Stimulated activated CD8-positive, alpha-beta memory T cell treated with anti-CD3 and anti-CD28 coated beads, Interleukin-2, amount 100 ng/mL, for 1 hour (primary cell): ENCODE results near the gene CD300LD.

Experiments used
- DNase-seq, 2 donors: peaks; one replicate each; pipeline ENCODE4 v3.0.0-alpha.2; 2020; ENCODE audit warnings: low read depth in 2 of 2

Gene CD300LD

DNA sequence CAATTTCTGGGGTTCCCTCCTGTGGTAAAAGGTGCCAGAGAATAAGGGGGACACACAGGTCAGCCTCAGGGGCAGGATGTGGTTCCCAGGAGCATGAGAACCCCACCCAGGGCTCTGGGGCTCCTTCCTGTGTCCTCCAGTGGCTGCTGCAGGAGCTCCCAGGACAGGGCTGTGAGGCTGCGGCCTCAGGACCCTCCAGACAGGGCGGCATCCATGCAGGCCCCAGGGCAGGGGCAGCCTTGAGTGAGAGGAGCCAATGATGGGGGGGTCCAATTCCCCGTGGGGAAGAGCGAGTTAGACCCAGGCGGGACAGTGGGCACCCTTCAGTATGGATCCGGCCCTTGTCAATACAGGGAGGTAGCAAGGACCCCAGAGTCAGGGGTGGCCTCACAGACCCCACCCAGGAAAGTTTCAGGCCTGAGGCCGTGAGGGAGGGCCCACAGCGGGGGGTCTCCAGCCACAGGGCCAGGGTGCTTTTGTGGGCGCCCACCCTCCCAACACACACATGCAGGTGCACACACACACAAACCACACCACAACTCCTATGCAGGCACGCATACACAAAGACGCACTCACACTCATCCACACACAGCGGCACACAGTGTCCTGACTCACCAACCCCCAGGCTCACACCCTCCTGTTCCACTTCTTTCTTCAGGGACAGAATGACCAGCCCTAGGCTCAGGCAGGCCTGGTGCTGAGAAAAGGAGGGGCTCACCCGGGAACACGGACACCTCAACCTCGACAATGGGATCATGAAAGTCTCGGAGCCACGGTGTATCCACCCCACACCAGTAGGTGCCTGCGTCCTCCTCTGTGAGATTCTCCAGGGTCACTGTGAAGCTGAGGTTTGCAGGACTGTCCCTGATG, 48.0 kb downstream of the CD300LD start:
- DNase-seq, result no peak

GRCh38 chr17:74543406-74543805, 48.7 kb downstream of the CD300LD start:
- no peak for DNase-seq

GRCh38 chr17:74542727-74543383, 49.2 kb downstream of the CD300LD start:
- DNase-seq, result no peak

- DNase-seq, result no peak
Observed at GRCh38 chr17:74542166-74542565, 49.9 kb downstream of the CD300LD start.

- no peak for DNase-seq
Observed at GRCh38 chr17:74541176-74542111, 50.6 kb downstream of the CD300LD start.

DNA sequence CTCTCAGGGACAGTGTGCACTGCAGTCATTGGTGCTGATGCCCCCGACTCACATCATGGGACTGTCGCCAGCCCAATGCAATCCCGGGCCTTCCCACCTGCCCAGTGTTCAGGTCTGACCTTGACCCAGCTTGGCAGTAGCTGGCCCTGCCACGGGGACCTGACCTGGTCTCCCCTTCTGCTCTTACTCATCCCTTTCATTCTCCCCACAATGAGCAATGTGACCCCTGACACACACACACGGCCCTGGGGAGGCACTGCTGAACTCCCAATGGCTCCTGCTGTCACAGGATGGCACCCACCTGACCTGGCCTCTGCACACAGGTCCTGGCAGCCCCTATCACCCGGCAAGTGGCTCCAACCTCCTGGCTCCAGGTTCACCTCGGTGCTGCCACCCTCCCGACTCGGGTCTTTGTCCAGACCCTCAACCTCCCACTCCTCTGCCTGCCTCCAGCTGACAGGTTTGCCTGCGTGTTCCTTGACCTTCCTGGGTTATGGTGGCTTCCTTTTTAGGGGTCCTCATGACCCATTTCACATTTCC, 52.7 kb downstream of the CD300LD start:
- no peak for DNase-seq

GRCh38 chr17:74536890-74537289, 55.2 kb downstream of the CD300LD start:
- DNase-seq, result no peak

GRCh38 chr17:74532115-74532514, 60.0 kb downstream of the CD300LD start:
- no peak for DNase-seq

DNA sequence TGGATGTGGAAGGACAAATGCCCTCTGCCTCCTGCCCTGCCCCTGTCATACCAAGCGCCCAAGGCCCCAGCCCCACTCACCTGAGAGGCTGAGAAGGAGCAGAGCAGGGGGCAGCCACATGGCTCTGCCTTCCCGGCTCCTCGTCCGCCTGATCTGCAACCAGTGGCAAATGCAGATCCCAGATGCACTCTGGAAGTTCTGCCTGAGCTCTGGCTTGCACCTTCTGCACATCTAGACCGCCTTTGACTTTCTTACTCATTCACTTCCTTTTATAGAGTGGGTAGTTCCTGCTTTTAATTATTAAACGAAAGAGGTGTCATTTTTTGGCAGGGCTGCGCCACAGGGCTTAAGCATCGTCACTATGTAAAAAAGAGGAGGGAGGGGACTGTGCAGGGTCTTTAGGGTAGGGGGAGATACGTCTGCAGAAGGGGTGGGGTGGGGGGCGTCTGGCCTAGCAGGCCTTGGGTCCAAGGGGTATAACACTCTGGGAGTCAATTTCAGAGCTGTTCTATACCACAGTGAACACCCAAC, 60.8 kb downstream of the CD300LD start, which contains the start of gene CD300LB:
TSS of gene CD300LB (minus strand) at position 245 of the 531 bp plus-strand sequence. CDS start at position 120, 125 bp downstream.
- DNase-seq, result no peak

DNA sequence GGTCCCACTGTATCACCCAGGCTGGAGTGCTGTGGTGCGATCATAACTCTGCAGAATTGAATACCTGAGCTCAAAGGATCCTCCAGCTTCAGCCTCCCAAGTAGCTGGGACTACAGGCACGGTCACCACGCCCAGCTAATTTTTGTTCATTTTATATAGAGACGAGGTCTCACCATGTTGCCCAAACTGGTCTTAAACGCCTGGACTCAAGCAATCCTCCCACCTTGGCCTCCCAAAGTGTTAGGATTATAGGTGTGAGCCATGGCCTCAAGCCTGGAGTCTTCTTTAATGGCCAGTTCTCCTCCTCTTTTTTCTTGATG, 61.3 kb downstream of the CD300LD start:
- no peak for DNase-seq
